IPS DF 4.7 (cell line): Measurements from ENCODE around the gene ADGRB3.

ENCODE experiments used
- DNase-seq: peaks from one replicate; pipeline ENCODE4 v3.0.0-alpha.2; 2013; ENCODE audit warnings: low spot score; ENCODE audit errors: extremely low read depth

Gene ADGRB3

DNA sequence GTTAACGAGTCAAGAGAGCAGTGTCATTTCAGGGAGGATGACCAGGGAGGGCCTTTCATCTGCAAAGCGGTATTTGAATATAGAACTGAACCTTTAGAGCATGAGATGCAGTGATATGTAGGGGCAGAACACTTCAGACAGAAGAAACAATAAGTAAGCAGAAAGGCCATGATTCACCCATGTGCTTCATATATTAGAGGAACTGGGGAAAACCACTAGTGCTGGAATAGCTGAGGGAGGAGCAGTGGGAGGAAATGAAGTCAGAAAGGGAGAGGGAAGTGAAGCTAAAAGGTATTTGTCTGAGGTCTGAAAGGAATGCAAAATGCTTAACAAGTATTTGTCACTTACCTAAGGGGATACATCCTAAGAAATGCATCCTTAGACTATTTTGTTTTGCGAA is 391.2 kb downstream of the ADGRB3 start:
- no peak for DNase-seq

DNA sequence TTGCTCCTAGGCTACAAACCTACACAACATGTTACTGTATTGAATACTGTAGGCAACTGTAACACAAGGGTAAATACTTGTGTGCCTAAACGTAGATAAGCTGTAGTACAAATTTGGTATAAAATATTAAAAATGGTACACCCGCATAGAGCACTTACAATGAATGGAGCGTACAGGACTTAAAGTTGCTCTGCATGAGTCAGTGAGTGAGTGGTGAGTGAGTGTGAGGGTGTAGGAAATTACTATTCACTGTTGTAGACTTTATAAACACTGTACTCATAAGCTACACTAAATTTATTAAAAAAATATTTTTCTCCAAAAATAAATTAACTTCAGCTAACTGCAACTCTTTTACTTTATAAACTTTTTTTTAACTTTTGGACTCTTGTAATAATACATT is 391.6 kb downstream of the ADGRB3 start:
- no peak for DNase-seq

DNA sequence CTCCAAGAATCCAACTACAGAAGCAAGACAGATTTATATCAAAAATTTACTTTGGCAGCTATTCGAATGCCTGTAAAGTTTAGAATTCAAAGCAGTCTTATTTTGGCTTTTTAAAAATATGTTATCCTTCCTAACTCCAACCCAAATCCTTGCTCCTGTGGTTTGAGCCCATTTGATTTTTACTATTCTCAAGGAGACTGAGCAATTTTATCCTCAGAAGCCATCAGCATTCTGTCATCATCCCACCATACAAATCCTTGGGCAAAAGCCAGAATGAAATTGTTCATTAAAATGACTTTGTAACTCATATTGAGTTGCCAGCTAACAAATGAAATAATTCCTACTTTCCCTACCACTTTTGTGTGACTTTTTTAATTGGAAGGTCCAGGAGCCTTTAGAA is 392.8 kb downstream of the ADGRB3 start:
- DNase-seq = no peak

DNA sequence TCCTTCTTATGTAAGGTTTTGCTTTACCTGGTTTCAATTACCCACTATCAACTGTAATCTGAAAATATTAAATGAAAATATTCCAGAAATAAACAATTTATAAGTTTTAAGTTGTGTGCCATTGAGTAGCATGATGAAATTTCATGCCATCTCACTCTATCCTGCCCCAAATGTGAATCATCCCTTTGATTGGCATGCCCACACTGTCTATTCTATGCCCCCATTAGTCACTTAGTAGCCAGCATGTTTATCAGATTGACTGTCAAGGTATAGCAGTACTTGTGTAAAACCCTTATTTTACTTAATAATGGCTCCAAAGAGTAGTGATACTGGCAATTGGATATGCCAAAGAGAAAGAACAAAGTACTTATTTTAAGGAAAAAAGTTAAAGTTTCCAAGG is 403.8 kb downstream of the ADGRB3 start:
- no peak for DNase-seq

DNA sequence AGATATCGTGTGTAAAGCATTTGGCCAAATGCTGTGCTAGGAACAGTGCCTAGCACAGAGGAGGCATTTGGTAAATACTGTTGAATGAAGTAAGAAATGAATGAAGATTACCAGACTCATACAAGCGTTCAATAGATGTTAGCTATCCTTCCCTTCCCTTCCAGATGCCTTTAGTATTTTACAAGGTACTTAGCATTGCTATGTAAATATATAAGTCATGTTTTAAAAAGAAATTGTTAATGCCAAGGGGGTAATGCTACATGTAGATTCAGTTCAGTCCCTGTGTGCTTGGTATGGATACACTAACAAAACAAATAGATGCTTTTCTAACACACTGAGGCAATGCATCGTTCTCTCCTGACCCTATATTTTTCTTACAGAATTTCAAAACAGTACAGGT is 407.2 kb downstream of the ADGRB3 start:
- no peak for DNase-seq

DNA sequence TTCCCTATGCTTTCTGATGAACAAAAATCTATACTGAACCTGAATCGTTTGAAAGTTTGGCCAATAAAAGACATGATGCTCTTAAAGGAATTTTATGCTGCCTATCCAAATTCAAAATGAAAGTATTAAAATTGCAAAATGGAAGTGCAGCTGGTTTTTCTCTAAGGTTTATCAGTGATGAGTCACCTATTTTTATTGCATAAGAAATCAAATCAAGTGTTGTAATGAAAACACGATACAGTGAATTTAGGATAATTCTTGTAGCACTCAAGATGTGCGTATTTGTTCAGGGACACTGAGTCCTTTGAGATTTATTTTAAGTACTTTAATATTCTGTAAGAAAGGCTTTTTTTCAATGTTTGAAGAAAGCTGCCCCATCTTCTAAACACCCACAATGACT is 409.5 kb downstream of the ADGRB3 start:
- no peak for DNase-seq

DNA sequence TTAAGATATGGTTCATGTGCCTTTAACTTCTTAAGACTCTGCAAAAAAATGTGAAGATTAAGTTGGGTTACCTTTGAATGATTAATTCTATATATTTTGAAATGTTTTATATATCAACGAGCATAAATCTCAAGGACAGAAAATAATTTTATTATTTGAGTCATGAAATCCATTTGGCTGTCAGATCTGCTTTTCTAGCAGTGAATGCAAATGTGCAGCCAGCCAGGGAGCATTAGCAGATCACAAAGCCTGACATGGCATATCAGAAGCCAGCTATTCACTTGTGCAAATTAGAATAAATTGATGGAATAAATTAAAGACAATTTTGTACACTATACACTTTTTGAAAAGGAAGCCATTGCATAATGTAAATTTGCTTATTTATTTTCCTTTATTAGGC is 424.3 kb downstream of the ADGRB3 start:
- DNase-seq = no peak

DNA sequence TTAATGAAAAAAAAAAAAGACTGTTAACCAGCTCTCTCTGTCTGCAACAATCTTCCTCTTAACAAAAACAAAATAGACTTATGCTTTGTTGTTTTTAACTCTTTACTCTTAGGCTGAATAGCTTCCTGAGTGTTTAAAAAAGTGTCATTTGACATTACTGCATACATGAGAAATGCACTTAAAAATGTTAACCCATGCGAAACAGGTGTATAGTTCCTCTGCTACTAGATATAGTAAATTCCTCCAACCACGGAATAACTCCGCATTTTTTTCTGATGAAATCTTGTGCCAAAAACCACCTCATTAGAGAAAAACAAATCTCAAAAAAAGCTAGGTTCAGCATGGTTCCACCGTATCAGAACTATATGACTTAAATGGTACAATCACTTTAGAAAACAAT is 426.0 kb downstream of the ADGRB3 start:
- no peak for DNase-seq

DNA sequence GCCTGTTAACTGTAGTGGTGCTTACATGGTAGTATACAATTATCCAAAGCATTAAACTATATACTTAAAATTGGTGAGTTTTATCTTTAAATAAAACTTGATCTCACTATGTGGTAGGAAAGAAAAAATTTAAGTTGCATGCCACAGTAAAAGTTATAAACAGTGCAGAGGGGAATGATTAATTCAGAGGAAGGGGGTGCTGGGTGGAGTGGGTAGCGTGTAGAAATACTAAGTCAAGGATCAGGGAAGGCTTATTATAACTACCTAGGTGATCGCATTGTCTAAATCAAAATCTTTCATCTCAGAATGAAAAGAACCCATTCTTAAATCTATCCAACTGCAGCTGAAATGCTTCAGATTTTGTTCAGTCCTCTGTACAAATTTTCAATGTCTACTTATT is 428.3 kb downstream of the ADGRB3 start:
- DNase-seq = no peak

DNA sequence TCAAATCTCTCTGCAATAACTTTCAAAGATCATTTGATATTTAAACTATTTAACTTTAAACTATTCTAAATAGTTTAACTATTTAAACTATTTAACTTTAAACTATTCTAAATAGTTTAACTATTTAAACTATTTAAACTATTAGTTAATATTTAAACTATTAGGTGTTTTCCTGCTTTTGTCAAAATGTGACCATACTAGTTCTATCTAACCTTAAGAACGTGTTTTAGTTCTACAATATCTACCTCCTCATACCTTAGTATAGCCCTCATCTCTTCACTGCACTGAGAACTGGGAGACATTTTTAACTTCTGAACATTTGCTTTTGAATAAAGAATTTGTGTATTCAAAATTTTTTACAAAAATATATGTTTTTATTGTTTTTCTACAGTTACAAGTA is 429.1 kb downstream of the ADGRB3 start:
- DNase-seq = no peak

DNA sequence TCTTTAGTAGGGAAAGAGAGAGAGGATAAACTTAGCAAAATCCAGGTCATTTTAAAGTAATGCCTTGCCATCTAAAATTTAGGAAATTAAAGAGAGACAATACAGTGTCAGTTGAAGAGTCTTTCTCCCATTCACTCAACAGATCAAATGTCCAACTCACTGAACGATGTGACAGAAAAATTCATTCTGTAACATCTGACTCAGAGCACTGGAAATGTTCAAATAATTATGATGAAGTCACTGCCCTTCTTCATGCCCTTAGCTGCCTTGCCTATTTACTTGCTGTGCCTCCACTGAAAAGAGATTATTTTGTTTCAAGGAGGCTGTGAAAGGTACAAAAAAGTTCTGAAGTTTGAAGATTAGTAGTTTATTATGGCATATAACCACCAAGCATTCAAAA is 434.8 kb downstream of the ADGRB3 start:
- no peak for DNase-seq

DNA sequence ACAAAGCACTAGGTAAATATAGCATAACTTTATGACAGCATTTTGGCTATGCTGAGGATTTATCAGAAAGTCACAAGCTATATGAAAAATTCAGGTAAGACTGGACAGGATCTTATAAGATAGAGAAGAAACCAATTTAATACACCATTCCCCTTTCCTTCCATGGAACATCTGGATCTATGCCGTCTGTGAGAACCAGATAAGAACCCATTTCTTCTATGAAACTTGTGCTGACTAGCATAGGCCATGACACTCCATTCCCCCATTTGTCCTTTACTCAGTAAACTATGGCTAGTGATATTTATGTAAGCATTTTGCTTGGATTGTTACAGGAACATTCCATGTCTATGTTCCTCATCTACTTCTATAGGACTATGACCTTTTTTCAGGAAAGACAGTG is 437.7 kb downstream of the ADGRB3 start:
- no peak for DNase-seq

DNA sequence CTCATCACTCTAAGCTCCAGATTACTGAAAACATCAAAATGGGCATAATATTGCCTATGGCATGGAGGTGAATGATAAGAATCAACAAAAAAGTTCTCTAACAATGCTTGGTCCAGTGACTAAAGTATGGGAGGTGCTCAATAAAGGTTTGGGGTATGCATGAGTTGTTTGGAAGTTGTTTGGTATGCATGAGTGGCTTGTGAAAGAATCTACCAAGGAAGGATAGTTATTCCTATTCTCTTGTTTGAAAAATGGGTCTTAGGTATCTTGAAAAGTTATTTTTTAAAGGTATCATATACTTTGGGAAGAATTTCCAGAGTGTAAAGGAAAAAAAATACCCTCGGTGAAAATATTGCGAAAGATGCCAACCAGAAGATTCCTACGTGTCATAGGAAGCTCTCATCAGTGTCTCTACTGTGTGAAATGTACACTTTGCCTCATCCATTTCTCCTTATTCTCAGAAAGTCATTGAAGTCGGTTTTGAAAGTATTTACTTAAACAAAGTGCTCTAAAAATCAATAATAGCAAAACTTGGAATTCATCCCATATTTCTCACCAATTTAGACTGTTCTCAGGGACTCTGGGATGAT is 449.8 kb downstream of the ADGRB3 start:
- no peak for DNase-seq

DNA sequence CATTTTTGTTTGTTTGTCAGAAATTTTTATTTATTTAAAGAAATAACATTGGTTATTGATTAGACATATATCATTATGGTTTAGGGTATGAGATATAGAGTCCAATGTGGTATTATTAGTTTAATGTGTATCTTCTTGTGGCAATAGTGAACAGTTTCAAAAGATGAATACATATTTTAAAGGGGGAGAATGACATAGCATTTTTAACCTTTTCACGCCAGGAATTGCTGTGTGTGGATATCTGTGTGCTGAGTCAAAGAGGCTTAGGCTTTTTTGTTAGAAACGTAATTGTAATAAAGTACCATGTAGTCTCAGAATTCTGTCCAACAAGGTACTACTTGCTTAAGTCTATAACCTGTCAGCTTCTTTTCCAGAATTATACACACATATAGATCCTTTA is 451.6 kb downstream of the ADGRB3 start:
- DNase-seq = no peak

DNA sequence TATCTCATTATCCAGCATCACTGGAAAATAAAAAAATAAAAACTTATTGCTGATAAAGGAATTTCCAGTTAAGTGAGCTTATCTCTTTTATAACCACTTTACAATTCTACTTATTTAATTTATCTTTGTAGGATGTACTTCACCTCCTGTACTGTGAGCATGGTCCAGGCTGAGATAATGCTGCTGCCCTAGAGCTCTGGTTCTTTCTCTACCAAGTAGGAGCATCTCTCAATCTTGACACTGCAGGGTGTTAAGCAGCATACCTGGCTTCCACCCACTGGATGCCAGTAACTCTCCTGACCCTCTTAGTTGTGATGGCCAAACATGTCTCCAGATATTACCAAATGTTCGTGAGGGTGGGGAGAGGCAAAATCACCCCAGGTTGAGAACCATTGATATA is 454.5 kb downstream of the ADGRB3 start:
- DNase-seq = no peak

DNA sequence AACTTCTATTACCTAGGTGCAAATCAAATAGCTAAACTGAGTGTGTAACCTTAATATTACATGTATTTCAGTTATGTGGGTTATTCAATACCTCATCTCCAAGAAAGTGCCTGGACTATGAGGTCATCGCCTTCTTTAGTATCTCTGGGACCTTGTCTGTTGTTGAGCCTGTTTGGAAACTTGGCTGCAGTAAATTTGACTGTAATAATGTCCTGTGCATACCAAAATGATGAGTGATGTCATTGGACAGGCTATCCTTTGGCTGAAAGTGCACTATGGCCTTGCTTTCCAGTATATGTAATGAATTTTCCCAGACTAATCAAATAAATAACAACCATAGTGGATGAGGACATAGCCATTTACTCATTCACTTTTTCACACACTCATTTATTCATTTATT is 455.1 kb downstream of the ADGRB3 start:
- DNase-seq = no peak

DNA sequence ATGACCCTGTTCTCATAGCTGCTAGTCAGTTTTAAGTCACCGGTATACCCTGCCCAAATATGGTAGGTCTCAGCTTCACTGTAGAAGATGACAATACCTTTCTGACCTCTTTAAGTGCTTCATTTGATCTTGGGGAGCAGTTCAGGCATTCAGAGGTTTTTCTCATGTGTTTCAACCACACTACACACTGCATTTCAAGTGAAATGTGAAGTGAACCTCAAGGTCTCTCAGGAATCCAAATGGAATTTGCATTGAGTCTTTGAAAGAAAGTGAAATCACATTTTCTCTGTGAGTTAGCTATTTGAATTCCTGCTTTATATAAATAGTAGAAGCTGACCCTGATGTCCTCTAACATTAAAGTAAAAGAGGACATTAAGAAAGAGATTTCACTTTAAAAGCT is 461.6 kb downstream of the ADGRB3 start:
- DNase-seq = no peak

DNA sequence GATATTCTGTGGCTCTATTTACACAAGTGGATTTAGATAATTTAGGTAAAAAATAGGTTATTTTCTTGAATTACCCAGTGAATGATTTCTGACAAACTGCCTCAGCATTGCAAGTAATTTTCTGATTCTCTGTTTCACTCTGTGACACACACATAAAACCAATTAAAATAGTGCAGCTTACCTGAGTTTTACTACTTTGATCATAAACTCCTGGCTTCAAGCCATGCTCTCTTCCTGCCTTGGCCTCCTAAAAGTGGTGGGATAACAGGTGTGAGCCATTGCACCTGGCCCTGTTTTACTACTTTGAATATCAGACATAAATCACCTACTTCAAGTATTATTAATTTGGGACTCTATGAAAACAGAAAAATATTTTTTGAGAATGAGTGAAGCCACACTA is 462.9 kb downstream of the ADGRB3 start:
- DNase-seq = no peak

DNA sequence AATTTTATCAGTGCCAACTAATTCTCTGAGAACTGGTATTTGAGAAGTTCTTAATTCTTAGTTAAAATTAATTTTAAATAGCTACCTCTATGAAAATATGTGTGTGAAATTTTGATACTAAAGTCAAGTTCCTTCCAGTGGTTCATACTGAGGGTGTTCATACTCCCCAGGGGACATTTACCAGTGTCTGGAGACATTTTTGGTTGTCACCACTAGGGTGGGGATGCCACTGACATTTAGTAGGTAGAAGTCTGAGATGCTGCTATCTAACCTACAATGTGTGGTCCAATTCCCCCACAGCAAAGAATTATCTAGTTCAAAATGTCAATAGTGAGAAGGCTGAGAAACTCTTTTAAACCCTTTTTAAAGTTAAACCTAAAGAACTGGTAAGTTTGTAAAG is 463.8 kb downstream of the ADGRB3 start:
- no peak for DNase-seq

DNA sequence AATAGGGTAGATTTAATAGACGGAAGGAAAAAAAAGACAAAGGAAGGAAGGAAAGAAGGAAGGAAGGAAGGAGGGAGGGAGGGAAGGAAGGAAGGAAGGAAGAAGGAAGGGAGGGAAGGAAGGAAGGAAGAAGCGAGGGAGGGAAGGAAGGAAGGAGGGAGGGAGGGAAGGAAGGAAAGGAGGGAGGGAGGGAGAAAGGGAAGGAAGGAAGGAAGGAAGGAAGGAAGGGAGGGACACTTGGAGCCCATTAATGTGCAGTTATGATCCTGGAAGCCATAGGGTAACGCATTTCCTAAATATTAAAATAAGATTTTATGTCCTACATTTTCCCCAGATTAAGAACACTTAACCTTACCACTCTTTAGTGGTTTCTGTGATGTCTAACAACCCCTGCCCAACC is 465.7 kb downstream of the ADGRB3 start:
- no peak for DNase-seq

DNA sequence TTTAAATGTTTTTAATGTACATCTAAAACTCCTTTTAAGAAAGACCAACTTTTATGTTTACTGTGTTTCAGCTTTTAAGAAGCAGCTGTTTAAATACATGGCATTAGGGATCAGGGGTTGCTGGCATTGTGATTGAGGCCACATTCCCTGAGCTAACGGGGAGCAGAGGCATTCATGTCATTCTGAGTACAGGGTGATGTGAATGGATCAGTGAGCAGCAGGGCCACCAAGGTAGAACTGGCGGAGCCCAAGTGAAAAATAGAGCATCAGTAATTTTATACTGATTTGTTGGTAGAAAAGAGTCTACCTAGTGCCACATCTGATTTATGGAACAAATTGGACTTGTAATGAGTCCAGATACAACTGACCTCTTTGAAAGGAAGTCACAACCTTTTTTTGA is 467.3 kb downstream of the ADGRB3 start:
- no peak for DNase-seq

DNA sequence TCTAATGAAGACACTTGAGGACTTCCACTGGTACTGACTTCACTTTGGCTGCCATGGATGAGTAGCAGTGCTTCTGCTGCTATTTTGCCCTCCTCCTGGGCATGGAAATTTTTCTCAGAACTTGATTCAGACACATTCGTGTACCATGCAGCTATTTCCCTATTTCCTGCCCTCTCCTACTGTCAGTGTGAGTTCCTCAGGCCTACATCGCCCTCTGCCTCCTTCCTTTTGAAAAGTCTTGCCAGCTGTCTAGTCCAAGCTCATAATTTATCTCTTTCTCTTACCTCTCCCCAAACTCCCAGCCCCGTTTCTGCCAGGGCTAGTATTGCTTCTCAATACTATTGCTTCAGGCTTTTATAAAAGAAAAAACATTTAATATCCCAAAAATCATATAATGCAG is 470.2 kb downstream of the ADGRB3 start:
- no peak for DNase-seq

DNA sequence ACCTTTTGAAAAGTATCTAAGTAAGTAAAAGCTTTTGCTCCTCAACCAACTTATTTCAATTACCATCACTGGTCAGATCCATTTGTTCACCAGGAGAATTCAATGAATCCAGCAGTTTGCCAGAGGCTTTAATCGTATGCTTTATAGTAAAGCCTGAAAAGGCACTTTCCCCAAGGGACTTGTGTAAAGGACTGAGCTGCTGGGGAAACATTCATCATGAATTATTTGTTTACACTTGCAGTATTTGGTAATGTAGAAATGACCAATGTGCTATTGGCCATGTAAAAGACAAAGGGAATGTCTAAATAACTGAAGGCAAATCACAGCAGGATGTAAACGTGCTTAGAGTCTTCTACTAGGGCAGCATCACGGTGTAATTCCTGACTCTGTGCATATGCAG is 471.4 kb downstream of the ADGRB3 start:
- DNase-seq = no peak

DNA sequence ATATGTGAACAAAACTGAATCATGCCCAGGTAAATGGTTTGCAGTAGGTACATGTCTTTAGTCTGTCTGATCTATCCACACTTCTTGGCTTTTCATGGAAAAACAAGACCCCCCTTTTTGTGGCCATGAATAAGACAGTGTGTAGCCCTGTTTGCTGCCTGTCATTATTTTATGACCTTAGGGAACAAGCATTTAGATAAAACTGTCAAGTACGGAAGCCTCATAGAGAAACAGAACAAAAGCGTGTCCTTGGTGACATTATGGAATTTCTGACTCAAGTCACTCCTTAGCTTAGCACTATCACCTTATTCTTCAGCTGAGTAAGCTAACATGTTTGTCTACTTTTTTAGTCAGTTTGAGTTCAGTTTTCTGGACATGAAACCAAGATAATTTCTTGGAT is 476.2 kb downstream of the ADGRB3 start:
- DNase-seq = no peak
